C4-2B (cell line): ENCODE measurements around the gene GARS1.

Experiments used
- CTCF ChIP-seq: fragments of 450-650 bp; conservative IDR thresholded peaks from 2 replicates; pipeline ENCODE4 v1.5.1; 2017; ENCODE audit warnings: mild to moderate bottlenecking
- ZFX ChIP-seq: fragments of 450-650 bp; IDR thresholded peaks from 2 replicates; pipeline ENCODE4 v1.6.1; 2017

- TF ChIP-seq CTCF (no peak), ZFX (no peak)
Measured at GRCh38 chr7:30584965-30585364, 9.7 kb upstream of the GARS1 start.
